OCI-LY3 (cell line): ENCODE results near the gene KXD1.

Source experiments
- CTCF ChIP-seq: fragments of 200-600, 300-600 bp; sonication (generic); IDR thresholded peaks from 2 replicates; pipeline ENCODE4 v1.5.1; 2014; ENCODE audit warnings: antibody characterized with exemption, low read length, low read depth
- EZH2phosphoT487 ChIP-seq: fragments of 200-600 bp; shearing (Covaris generic); IDR thresholded peaks from 2 replicates; pipeline ENCODE4 v1.6.1; 2018; ENCODE audit warnings: antibody characterized with exemption, mixed run types, low read depth

- TF ChIP-seq CTCF (no peak), EZH2phosphoT487 (no peak)
Measured at GRCh38 chr19:18515959-18516358, 41.7 kb upstream of the KXD1 start.
